Fibroblast of skin of abdomen (primary cell): ENCODE data around the gene SUN3.
"Not testable (repeated sequence)": the region's sequence is repeated elsewhere in the genome, so short reads cannot be mapped to it uniquely, and the experiment has no call there.

Experiments
- DNase-seq: peaks from one replicate; pipeline ENCODE4 v3.0.0-alpha.2; 2013

SUN3 gene

GRCh38 chr7:48031111-48031510 is 2.2 kb upstream of the SUN3 start:
- no peak for DNase-seq

- DNase-seq, result no peak
Observed at GRCh38 chr7:48025624-48026023, 3.3 kb downstream of the SUN3 start.

GRCh38 chr7:48017674-48018073 is 11.2 kb downstream of the SUN3 start:
- no peak for DNase-seq

DNA sequence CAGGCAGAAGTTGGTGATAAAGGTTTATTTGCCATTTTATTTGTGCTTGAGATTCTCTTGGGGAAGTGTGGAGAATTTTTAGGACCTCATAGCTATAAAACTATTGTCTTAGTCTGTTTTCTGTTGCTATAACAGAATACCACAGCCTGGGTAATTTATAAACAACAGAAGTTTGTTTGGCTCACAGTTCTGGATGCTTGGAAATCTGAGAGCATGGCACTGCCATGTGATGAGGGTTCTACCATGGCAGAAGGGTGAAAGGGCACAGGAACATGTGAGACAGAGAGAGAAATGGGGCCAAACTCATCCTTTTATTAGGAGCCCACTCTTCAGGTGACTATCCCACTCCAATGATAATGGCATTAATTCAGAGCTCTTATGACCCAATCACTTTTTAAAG is 12.3 kb downstream of the SUN3 start:
- DNase-seq, result no peak

GRCh38 chr7:48011951-48012350 is 17.0 kb downstream of the SUN3 start:
- no peak for DNase-seq

DNA sequence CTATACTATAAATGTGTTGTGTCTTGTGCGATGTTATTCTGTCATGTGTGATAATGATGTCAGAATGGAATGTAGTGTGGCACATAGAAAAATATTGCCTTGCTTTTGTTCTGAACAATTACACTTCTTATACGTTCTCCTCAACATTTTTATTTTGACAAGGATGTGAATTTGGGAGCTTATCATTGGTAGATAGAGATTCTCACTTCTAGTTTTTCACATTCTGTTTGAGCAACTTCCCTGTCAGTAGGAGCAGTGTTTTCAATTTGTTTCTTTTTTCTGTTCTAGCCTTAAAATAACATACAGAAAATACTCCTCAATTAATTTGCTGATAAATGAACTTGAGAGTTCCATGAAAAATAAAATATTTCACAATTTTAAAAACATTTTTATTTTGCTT is 17.6 kb downstream of the SUN3 start:
- DNase-seq, result no peak

- no peak for DNase-seq
Observed at GRCh38 chr7:48009954-48010353, 19.0 kb downstream of the SUN3 start.

DNA sequence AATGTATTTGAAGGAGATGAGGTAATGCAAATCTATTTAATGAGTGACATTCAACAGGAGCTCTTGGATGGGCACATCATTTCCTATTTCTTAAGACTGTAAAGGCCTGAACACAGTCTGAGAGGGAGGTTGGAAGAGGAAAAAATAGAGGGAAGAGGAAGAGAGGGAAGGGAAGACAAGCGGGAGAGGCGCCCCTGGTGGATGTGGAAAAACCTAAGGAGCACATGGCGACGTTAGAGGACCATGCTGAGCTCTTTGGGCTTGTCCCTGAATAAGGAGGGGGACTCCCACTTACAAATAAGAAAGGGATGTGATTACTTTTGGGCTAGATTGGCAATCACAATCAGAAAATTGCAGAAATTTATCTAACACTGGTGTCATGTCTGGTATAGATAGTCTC is 19.6 kb downstream of the SUN3 start:
- DNase-seq, result no peak

- no peak for DNase-seq
Observed at GRCh38 chr7:48006866-48007265, 22.0 kb downstream of the SUN3 start.

DNA sequence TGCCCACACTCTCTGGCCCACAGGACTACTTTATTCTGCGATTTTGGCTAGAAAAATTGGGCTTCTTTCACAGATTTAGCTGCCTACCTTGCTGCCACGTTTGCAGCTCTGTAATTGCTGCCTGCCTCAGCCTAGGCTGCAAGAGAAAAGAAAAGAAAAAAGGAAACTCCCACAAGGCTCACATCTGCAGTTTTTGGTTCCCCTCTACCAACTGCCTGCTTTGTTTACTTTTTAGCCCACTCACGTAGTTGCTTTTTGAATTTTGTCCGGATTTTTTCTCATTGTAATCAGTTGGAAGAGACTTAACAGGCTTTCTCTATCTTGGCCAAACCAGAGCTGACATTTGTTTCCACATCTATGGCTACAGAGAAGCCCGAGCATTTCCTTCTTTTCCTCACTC is 24.3 kb downstream of the SUN3 start:
- no peak for DNase-seq

DNA sequence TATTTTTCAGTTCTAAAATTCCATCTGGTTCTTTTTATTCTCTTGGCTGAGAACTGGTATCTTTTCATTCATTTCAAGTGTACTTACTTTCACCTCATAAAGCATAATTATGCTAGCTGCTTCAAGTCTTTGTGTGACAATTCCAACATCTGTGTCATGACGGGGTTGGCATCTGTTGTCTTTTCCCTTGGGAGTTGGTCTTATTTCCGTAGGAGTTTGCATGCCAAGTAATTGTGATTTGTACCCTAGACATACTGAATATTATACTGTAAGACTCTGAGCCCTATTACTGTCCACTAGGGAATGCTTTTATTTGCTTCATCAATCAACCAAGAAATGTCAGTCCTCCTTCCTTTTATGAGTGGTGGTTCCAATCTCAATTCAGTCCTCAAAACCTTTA is 24.9 kb downstream of the SUN3 start:
- DNase-seq, result no peak

- not testable (repeated sequence) for DNase-seq
Observed at GRCh38 chr7:48000164-48000563, 28.7 kb downstream of the SUN3 start.

GRCh38 chr7:47999413-47999812 is 29.5 kb downstream of the SUN3 start:
- DNase-seq, result no peak

- no peak for DNase-seq
Observed at GRCh38 chr7:47992446-47992845, 36.5 kb downstream of the SUN3 start.

- peak; percentile 77 for DNase-seq
Observed at GRCh38 chr7:47991741-47992311, 37.1 kb downstream of the SUN3 start.

DNA sequence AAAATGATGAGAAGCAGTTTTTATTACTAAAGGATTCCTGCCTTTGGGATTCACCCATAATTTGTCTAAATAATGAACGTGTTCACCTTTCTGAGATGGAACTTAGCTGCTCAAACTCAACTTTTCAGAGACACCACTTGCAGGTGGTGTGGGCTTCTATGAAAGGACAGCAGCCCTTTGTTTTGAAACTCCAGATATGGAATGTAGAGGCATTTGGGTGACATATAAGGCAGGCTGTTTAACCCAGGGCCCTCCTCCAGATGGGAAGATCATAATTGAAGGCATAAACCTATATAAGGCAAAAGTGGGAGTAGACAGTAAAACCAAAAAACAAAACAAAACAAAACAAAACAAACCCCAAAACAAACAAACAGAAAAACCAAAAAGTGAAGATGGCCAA is 37.6 kb downstream of the SUN3 start:
- no peak for DNase-seq

GRCh38 chr7:47990592-47990991 is 38.3 kb downstream of the SUN3 start:
- DNase-seq, result no peak

DNA sequence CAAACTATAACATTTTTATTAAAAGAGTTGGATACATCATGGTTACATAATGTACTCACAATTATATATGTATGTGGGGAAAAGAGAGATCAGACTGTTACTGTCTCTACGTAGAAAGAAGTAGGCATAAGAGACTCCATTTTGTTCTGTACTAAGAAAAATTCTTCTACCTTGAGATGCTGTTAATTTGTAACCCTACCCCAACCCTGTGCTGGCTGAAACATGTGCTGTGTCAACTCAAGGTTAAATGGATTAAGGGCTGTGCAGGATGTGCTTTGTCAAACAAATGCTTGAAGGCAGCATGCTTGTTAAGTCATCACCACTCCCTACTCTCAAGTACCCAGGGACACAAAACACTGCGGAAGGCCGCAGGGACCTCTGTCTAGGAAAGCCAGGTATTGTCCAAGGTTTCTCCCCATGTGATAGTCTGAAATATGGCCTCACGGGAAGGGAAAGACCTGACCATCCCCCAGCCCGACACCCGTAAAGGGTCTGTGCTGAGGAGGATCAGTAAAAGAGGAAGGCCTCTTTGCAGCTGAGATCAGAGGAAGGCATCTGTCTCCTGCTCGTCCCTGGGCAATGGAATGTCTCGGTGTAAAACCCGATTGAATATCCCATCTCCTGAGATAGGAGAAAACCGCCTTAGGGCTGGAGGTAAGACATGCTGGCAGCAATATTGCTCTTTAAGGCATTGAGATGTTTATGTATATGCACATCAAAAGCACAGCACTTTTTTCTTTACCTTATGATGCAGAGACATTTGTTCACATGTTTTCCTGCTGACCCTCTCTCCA is 39.1 kb downstream of the SUN3 start:
- DNase-seq, result not testable (repeated sequence)

GRCh38 chr7:47988496-47989386 is 40.2 kb downstream of the SUN3 start:
- no peak for DNase-seq

DNA sequence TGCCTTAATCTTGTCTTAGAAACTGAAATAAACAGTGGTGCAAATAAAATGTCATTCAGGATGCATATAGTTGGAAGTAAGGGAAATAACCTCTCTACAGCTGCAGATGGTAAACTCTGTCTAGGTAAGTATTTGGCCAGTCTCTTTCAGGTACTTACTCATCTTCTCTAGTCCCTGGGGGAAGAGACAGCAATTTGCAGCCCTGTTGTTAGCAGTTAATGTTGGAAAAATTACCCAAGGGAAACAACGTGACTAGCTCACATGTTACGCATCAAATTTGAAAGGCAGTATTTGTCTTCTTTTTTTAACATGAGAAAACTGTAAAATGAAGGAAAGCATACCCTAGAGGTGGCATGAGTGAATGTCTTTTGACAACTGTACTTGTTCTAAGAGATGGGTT is 46.3 kb downstream of the SUN3 start:
- DNase-seq, result no peak

GRCh38 chr7:47980648-47981047 is 48.3 kb downstream of the SUN3 start:
- DNase-seq, result not testable (repeated sequence)

DNA sequence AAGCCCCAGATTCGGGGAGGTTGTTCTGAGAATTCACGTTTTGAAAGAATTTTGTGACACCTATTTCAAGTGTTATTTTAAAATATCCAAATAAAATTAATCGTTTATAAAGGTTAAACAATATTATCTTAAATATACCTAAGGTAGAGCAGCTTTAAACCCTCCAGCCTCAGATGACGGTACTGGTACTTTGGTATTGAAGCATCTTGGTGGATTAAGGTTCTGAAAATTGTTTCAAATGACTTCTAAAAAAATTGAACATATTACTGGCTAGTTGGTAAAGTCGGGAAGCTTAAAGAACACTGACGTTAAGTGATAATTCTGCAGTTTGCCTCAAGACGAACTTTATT is 49.1 kb downstream of the SUN3 start:
- no peak for DNase-seq

DNA sequence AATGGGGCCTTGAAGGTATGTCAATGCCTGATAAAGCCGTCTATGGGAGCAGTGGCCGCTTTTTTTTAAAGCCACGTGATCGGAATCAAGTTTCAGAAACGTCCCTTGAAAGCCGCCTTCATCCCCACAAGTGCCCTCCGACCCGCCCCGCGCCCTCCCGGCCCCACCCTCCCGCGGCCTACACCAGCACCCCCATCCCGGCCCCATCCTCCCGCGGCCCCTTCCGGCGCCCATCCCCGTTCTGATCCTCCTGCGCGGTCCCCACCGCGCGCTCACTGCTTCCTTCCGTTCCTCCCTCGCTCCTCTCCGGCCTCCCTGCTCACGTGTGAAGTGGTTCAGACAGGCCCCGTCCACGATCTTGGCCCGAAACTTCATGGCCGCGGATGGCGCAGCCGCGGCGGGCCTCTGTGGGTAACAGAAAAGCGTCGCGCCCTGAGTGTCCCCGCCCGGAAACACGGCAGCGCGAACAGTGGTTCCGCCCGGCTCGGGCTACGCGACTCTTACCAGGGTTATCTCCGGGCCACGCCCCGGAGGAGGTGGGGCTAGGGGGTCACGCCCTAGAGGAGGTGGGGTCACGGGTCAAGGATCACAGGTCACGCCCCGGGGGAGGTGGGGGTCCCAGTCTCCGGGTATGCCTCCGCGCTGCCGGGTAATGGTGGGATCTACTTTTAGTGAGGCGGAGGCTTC is 49.6 kb downstream of the SUN3 start, which contains the start of gene HUS1:
TSS of gene HUS1 (minus strand) at position 471 of the 687 bp plus-strand sequence. CDS start at position 375, 96 bp downstream.
- DNase-seq, result peak; percentile 89
